WTC11 (cell line): ENCODE data around the gene CLASP2. TPM values are rescaled to one million over a fixed set of nuclear protein-coding genes. Genes with fewer than 3 reads are reported as not detected.
A peak's percentile ranks its signal among the peaks of the same experiment; 100 is the strongest.

Source experiments
- ATF1 ChIP-seq: sonication (generic); formaldehyde crosslinking; IDR thresholded peaks from 2 replicates; pipeline ENCODE4 v1.8.1; 2023; ENCODE audit warnings: mild to moderate bottlenecking, moderate library complexity, missing genetic modification reagents
- CBFB ChIP-seq: sonication (generic); formaldehyde crosslinking; IDR thresholded peaks from 2 replicates; pipeline ENCODE4 v1.8.1; 2022; ENCODE audit warnings: mild to moderate bottlenecking, low read depth, missing genetic modification reagents
- CREB1 ChIP-seq: sonication (generic); formaldehyde crosslinking; IDR thresholded peaks from 2 replicates; pipeline ENCODE4 v1.8.0; 2023; ENCODE audit warnings: mild to moderate bottlenecking, missing genetic modification reagents
- FOXK1 ChIP-seq: sonication (generic); formaldehyde crosslinking; IDR thresholded peaks from 2 replicates; pipeline ENCODE4 v1.8.0; 2022; ENCODE audit warnings: mild to moderate bottlenecking, moderate library complexity, missing genetic modification reagents
- GABPB1 ChIP-seq: sonication (generic); formaldehyde crosslinking; IDR thresholded peaks from 2 replicates; pipeline ENCODE4 v1.8.1; 2023; ENCODE audit warnings: mild to moderate bottlenecking, missing genetic modification reagents
- GTF2I ChIP-seq: fragments of 250-450 bp; sonication (Bioruptor Pico); conservative IDR thresholded peaks from 2 replicates; pipeline ENCODE4 v1.4.0; 2021; ENCODE audit warnings: mild to moderate bottlenecking
- HMGA2 ChIP-seq: fragments of 250-450 bp; sonication (Bioruptor Pico); IDR thresholded peaks from 2 replicates; pipeline ENCODE4 v1.4.0; 2021; ENCODE audit warnings: mild to moderate bottlenecking, moderate library complexity
- IRF2 ChIP-seq: sonication (generic); formaldehyde crosslinking; IDR thresholded peaks from 2 replicates; pipeline ENCODE4 v1.8.0; 2022; ENCODE audit warnings: low read depth, missing genetic modification reagents, borderline replicate concordance
- MXD4 ChIP-seq: fragments of 250-450 bp; sonication (Bioruptor Pico); IDR thresholded peaks from 2 replicates; pipeline ENCODE4 v1.8.0; 2021; ENCODE audit warnings: mild to moderate bottlenecking, moderate library complexity, borderline replicate concordance
- NFATC4 ChIP-seq: fragments of 250-450 bp; sonication (Bioruptor Pico); IDR thresholded peaks from 2 replicates; pipeline ENCODE4 v1.9.0; 2021; ENCODE audit warnings: mild to moderate bottlenecking
- NFYB ChIP-seq: sonication (generic); formaldehyde crosslinking; conservative IDR thresholded peaks from 2 replicates; pipeline ENCODE4 v1.8.0; 2022; ENCODE audit warnings: low read depth, missing genetic modification reagents
- NR2C2 ChIP-seq: sonication (generic); formaldehyde crosslinking; IDR thresholded peaks from 2 replicates; pipeline ENCODE4 v1.8.0; 2022; ENCODE audit warnings: mild to moderate bottlenecking, missing genetic modification reagents
- OVOL2 ChIP-seq: fragments of 250-450 bp; sonication (Bioruptor Pico); IDR thresholded peaks from 2 replicates; pipeline ENCODE4 v1.9.0; 2021; ENCODE audit warnings: mild to moderate bottlenecking, borderline replicate concordance
- TEAD4 ChIP-seq: sonication (generic); formaldehyde crosslinking; IDR thresholded peaks from 2 replicates; pipeline ENCODE4 v1.8.0; 2022; ENCODE audit warnings: mild to moderate bottlenecking, missing genetic modification reagents
- TP53 ChIP-seq: sonication (generic); formaldehyde crosslinking; IDR thresholded peaks from 2 replicates; pipeline ENCODE4 v1.8.1; 2023; ENCODE audit warnings: mild to moderate bottlenecking, missing genetic modification reagents
- ZBTB21 ChIP-seq: sonication (generic); formaldehyde crosslinking; IDR thresholded peaks from 2 replicates; pipeline ENCODE4 v1.8.1; 2023; ENCODE audit warnings: mild to moderate bottlenecking, missing genetic modification reagents, borderline replicate concordance
- ZNF219 ChIP-seq: sonication (generic); formaldehyde crosslinking; IDR thresholded peaks from 2 replicates; pipeline ENCODE4 v1.8.0; 2023; ENCODE audit warnings: missing genetic modification reagents, mild to moderate bottlenecking, borderline replicate concordance
- ZNF317 ChIP-seq: sonication (generic); formaldehyde crosslinking; IDR thresholded peaks from 2 replicates; pipeline ENCODE4 v1.8.1; 2023; ENCODE audit warnings: low read depth, mild to moderate bottlenecking, moderate library complexity, missing genetic modification reagents, borderline replicate concordance
- ZNF671 ChIP-seq: fragments of 250-450 bp; sonication (Bioruptor Pico); IDR thresholded peaks from 2 replicates; pipeline ENCODE4 v1.8.0; 2021; ENCODE audit warnings: mild to moderate bottlenecking
- total RNA-seq: library from RNA; stranded (reverse); gene quantifications from 3 replicates; pipeline ENCODE4 v1.2.3, GENCODE V29; 2021
- TF ChIP-seq, protein P1 (sequence below): fragments of 250-450 bp; sonication (Bioruptor Pico); conservative IDR thresholded peaks from 2 replicates; pipeline ENCODE4 v1.9.0; 2021; ENCODE audit warnings: mild to moderate bottlenecking
- TF ChIP-seq, protein P2 (sequence below): sonication (generic); formaldehyde crosslinking; IDR thresholded peaks from 2 replicates; pipeline ENCODE4 v1.8.1; 2023; ENCODE audit warnings: mild to moderate bottlenecking, moderate library complexity, missing genetic modification reagents
- TF ChIP-seq, protein P3 (sequence below): sonication (generic); formaldehyde crosslinking; conservative IDR thresholded peaks from 2 replicates; pipeline ENCODE4 v1.8.1; 2023; ENCODE audit warnings: mild to moderate bottlenecking, low read depth, missing genetic modification reagents, moderate library complexity
- TF ChIP-seq, protein P4 (sequence below): sonication (generic); formaldehyde crosslinking; IDR thresholded peaks from 2 replicates; pipeline ENCODE4 v1.8.0; 2022; ENCODE audit warnings: missing genetic modification reagents
- TF ChIP-seq, protein P5 (sequence below): sonication (generic); formaldehyde crosslinking; IDR thresholded peaks from 2 replicates; pipeline ENCODE4 v1.8.1; 2023; ENCODE audit warnings: mild to moderate bottlenecking, missing genetic modification reagents, moderate library complexity
- TF ChIP-seq, protein P6 (sequence below): sonication (generic); formaldehyde crosslinking; IDR thresholded peaks from 2 replicates; pipeline ENCODE4 v1.8.1; 2023; ENCODE audit warnings: mild to moderate bottlenecking, missing genetic modification reagents
- TF ChIP-seq, protein P7 (sequence below): sonication (generic); formaldehyde crosslinking; IDR thresholded peaks from 2 replicates; pipeline ENCODE4 v1.8.1; 2022; ENCODE audit warnings: mild to moderate bottlenecking, moderate library complexity, missing genetic modification reagents

Gene CLASP2
- total RNA-seq, 1 experiment from 2014 or later: 56.7 TPM

DNA sequence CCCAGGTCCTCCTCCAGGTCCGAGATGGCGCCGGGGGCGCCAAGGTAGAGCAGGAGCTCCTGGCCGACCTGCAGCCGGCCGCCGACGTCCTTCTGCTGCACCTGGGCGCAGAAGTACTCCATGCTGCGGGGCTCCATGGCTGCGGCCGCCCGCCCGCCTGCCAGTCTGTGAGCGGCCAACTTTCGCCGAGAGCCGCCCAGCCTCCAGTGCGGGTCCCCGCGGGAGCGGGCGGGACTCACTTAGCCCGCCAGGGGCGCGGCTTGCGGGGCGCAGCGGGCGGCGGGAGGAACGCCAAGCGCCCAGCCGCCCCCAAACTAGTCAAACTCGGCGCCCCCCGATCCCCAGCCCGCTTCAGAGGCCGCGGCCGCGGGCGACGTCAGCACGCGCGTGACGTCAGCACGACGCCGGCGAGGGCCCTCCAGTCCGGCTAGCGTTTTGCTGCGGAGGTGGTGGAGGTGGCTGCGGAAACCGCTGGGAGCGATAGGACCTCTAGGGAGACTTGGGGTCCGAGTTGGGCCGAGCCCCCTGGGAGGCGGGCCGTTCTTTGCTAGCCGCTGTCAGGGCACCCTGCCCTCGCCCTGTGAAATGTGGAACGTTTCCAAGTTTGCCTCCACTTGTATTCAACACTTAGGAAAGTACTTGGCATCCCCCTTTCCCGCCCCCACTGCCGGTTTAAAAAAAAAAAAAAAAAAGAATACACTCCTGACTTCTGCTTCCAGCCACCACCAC lies at the start of gene CLASP2 (continued):
- TF ChIP-seq, protein P1, sequence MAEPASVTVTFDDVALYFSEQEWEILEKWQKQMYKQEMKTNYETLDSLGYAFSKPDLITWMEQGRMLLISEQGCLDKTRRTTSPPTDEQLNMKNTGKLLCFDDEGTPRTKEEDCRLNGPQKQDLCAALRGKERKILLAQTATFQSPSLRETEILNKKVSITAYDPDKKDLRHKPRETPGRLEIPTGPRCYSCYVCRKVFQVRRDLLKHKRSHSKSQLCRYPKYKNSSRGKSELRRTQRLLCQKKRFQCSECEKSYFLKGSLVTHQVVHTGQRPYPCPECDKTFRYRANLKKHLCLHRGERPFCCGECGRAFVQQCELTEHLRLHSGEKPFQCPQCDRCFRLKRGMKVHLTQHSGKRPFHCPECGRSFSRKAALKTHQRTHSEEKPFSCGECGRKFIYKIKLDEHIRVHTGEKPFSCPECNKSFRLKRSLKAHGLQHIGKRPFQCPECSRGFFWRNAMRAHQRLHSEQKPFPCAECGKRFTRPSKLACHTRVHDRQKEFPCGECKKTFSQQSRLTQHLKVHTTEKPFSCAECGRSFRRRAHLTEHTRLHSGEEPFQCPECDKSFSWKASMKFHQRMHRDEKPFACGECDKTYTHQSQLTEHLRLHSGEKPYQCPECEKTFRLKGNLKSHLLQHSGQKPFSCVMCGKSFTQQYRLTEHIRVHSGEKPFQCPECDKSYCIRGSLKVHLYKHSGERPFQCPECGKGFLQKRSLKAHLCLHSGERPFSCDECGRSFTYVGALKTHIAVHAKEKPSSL (CRISPR knock-in tag): no peak
- no peak for TF ChIP-seq TP53 (CRISPR knock-in tag)
- TF ChIP-seq CREB1 (CRISPR knock-in tag): peak; percentile 55; the same call in 1 of the 2 replicates
- TF ChIP-seq, protein P2, sequence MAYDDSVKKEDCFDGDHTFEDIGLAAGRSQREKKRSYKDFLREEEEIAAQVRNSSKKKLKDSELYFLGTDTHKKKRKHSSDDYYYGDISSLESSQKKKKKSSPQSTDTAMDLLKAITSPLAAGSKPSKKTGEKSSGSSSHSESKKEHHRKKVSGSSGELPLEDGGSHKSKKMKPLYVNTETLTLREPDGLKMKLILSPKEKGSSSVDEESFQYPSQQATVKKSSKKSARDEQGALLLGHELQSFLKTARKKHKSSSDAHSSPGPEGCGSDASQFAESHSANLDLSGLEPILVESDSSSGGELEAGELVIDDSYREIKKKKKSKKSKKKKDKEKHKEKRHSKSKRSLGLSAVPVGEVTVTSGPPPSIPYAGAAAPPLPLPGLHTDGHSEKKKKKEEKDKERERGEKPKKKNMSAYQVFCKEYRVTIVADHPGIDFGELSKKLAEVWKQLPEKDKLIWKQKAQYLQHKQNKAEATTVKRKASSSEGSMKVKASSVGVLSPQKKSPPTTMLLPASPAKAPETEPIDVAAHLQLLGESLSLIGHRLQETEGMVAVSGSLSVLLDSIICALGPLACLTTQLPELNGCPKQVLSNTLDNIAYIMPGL (CRISPR knock-in tag): peak; percentile 98
- TF ChIP-seq NFYB (CRISPR knock-in tag): no peak
- no peak; the same call in 1 of the 2 replicates for TF ChIP-seq ZBTB21 (CRISPR knock-in tag)
- peak; percentile 69; the same call in 1 of the 2 replicates for TF ChIP-seq ATF1
- TF ChIP-seq, protein P3, sequence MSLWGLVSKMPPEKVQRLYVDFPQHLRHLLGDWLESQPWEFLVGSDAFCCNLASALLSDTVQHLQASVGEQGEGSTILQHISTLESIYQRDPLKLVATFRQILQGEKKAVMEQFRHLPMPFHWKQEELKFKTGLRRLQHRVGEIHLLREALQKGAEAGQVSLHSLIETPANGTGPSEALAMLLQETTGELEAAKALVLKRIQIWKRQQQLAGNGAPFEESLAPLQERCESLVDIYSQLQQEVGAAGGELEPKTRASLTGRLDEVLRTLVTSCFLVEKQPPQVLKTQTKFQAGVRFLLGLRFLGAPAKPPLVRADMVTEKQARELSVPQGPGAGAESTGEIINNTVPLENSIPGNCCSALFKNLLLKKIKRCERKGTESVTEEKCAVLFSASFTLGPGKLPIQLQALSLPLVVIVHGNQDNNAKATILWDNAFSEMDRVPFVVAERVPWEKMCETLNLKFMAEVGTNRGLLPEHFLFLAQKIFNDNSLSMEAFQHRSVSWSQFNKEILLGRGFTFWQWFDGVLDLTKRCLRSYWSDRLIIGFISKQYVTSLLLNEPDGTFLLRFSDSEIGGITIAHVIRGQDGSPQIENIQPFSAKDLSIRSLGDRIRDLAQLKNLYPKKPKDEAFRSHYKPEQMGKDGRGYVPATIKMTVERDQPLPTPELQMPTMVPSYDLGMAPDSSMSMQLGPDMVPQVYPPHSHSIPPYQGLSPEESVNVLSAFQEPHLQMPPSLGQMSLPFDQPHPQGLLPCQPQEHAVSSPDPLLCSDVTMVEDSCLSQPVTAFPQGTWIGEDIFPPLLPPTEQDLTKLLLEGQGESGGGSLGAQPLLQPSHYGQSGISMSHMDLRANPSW (CRISPR knock-in tag): no peak
- TF ChIP-seq, protein P4, sequence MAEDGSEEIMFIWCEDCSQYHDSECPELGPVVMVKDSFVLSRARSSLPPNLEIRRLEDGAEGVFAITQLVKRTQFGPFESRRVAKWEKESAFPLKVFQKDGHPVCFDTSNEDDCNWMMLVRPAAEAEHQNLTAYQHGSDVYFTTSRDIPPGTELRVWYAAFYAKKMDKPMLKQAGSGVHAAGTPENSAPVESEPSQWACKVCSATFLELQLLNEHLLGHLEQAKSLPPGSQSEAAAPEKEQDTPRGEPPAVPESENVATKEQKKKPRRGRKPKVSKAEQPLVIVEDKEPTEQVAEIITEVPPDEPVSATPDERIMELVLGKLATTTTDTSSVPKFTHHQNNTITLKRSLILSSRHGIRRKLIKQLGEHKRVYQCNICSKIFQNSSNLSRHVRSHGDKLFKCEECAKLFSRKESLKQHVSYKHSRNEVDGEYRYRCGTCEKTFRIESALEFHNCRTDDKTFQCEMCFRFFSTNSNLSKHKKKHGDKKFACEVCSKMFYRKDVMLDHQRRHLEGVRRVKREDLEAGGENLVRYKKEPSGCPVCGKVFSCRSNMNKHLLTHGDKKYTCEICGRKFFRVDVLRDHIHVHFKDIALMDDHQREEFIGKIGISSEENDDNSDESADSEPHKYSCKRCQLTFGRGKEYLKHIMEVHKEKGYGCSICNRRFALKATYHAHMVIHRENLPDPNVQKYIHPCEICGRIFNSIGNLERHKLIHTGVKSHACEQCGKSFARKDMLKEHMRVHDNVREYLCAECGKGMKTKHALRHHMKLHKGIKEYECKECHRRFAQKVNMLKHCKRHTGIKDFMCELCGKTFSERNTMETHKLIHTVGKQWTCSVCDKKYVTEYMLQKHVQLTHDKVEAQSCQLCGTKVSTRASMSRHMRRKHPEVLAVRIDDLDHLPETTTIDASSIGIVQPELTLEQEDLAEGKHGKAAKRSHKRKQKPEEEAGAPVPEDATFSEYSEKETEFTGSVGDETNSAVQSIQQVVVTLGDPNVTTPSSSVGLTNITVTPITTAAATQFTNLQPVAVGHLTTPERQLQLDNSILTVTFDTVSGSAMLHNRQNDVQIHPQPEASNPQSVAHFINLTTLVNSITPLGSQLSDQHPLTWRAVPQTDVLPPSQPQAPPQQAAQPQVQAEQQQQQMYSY (CRISPR knock-in tag): no peak
- TF ChIP-seq HMGA2 (CRISPR knock-in tag): no peak
- no peak for TF ChIP-seq MXD4 (CRISPR knock-in tag)
- TF ChIP-seq ZNF671: no peak
- TF ChIP-seq ZNF317 (CRISPR knock-in tag): 0 out of 2 replicates have a peak, but pooled peaks have one; percentile 26
- no peak for TF ChIP-seq IRF2
- 0 out of 2 replicates have a peak, but pooled peaks have one; percentile 26 for TF ChIP-seq NR2C2 (CRISPR knock-in tag)
- no peak for TF ChIP-seq OVOL2
- TF ChIP-seq, protein P5, sequence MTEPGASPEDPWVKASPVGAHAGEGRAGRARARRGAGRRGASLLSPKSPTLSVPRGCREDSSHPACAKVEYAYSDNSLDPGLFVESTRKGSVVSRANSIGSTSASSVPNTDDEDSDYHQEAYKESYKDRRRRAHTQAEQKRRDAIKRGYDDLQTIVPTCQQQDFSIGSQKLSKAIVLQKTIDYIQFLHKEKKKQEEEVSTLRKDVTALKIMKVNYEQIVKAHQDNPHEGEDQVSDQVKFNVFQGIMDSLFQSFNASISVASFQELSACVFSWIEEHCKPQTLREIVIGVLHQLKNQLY (CRISPR knock-in tag): 0 out of 2 replicates have a peak, but pooled peaks have one; percentile 14
- no peak for TF ChIP-seq CBFB (CRISPR knock-in tag)
- TF ChIP-seq ZNF219 (CRISPR knock-in tag): no peak; the same call in 1 of the 2 replicates
- TF ChIP-seq NFATC4 (CRISPR knock-in tag): no peak
- TF ChIP-seq FOXK1: peak; percentile 69
- TF ChIP-seq, protein P6, sequence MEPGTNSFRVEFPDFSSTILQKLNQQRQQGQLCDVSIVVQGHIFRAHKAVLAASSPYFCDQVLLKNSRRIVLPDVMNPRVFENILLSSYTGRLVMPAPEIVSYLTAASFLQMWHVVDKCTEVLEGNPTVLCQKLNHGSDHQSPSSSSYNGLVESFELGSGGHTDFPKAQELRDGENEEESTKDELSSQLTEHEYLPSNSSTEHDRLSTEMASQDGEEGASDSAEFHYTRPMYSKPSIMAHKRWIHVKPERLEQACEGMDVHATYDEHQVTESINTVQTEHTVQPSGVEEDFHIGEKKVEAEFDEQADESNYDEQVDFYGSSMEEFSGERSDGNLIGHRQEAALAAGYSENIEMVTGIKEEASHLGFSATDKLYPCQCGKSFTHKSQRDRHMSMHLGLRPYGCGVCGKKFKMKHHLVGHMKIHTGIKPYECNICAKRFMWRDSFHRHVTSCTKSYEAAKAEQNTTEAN (CRISPR knock-in tag): no peak; the same call in 1 of the 2 replicates
- peak; percentile 71; the same call in 1 of the 2 replicates for TF ChIP-seq GABPB1 (CRISPR knock-in tag)
- no peak for TF ChIP-seq TEAD4 (CRISPR knock-in tag)
- TF ChIP-seq, protein P7, sequence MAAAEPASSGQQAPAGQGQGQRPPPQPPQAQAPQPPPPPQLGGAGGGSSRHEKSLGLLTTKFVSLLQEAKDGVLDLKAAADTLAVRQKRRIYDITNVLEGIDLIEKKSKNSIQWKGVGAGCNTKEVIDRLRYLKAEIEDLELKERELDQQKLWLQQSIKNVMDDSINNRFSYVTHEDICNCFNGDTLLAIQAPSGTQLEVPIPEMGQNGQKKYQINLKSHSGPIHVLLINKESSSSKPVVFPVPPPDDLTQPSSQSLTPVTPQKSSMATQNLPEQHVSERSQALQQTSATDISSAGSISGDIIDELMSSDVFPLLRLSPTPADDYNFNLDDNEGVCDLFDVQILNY (CRISPR knock-in tag): peak; percentile 71; the same call in 1 of the 2 replicates
- TF ChIP-seq GTF2I (CRISPR knock-in tag): no peak
